Stimulated activated naive CD8-positive, alpha-beta T cell treated with anti-CD3 and anti-CD28 coated beads, Interleukin-15, amount 100 ng/mL, for 72 hours (primary cell): ENCODE data around the gene M6PR.

Experiments
- ATAC-seq: fragments of 150-1000 bp; cut with Tn5 transposase; 2 replicates; pipeline ENCODE4 v1.10.0; 2021; ENCODE audit warnings: mild to moderate bottlenecking, moderate library complexity
- DNase-seq, 2 donors: peaks; one replicate each; pipeline ENCODE4 v3.0.0; 2021 to 2022
- H3K27ac Mint-ChIP-seq, 2 donors: one replicate each; pipeline ENCODE4 v1.8.0; 2022; ENCODE audit warnings: mild to moderate bottlenecking in 2 of 2, mixed read lengths in 2 of 2, moderate library complexity in 2 of 2
- H3K27me3 Mint-ChIP-seq: one replicate; pipeline ENCODE4 v1.8.0; 2022; ENCODE audit warnings: mixed read lengths
- H3K4me1 Mint-ChIP-seq: one replicate; pipeline ENCODE4 v1.8.0; 2022; ENCODE audit warnings: mild to moderate bottlenecking, mixed read lengths
- H3K4me3 Mint-ChIP-seq, 2 donors: one replicate each; pipeline ENCODE4 v1.8.0; 2022; ENCODE audit warnings: mild to moderate bottlenecking in 2 of 2, mixed read lengths in 2 of 2, moderate library complexity in 1 of 2
- H3K9me3 Mint-ChIP-seq, 2 donors: one replicate each; pipeline ENCODE4 v1.8.0; 2022; ENCODE audit warnings: mixed read lengths in 2 of 2

The M6PR gene

GRCh38 chr12:8949342-8950220 lies at the start of gene M6PR:
M6PR (minus strand) TSS chr12:8949645; CDS start chr12:8946404, 3,241 bp downstream.
- DNase-seq, result peak; percentile 94 to 95
- peaks cover 8 to 11% of the 10 kb centered on the region in 2 donors for H3K9me3 Mint-ChIP-seq
- peak; percentile 90 for ATAC-seq
- peak within 1 kb of the TSS; percentile 99 for H3K27ac Mint-ChIP-seq
- no peaks in the 10 kb centered on the region for H3K27me3 Mint-ChIP-seq
- peaks cover 53% of the 10 kb centered on the region for H3K4me1 Mint-ChIP-seq
- H3K4me3 Mint-ChIP-seq, result peak within 1 kb of the TSS; percentile 94 to 99

GRCh38 chr12:8996682-8997405 lies 47.4 kb upstream of the M6PR start:
- Mint-ChIP-seq H3K27ac (peak overlapping the region; percentile 42 to 90), H3K4me1 (peaks cover 62% of the 10 kb centered on the region), H3K9me3 (no peaks in the 10 kb centered on the region), H3K27me3 (no peaks in the 10 kb centered on the region), H3K4me3 (peak overlapping the region; percentile 9 to 41)
- DNase-seq (peak; percentile 42 to 61), ATAC-seq (peak; percentile 98)

- DNase-seq (no peak), ATAC-seq (no peak)
- Mint-ChIP-seq H3K27me3 (no peaks in the 10 kb centered on the region), H3K9me3 (no peaks in the 10 kb centered on the region), H3K4me1 (peaks cover 59% of the 10 kb centered on the region), H3K4me3 (peak overlapping the region in 1 of 2 donors; percentile 16), H3K27ac (peak overlapping the region in 1 of 2 donors; percentile 19)
These were observed 45.8 kb upstream of the M6PR start for GRCh38 chr12:8995021-8995775.

- Mint-ChIP-seq H3K9me3 (no peaks in the 10 kb centered on the region), H3K27me3 (no peaks in the 10 kb centered on the region), H3K4me3 (peak overlapping the region; percentile 15 to 35), H3K27ac (no peak overlapping the region), H3K4me1 (peaks cover 62% of the 10 kb centered on the region)
- DNase-seq (no peak), ATAC-seq (no peak)
These were observed 44.4 kb upstream of the M6PR start for GRCh38 chr12:8993827-8994226.

- DNase-seq (no peak), ATAC-seq (no peak)
- peak overlapping the region; percentile 51 to 80 for H3K4me3 Mint-ChIP-seq
- H3K27me3 Mint-ChIP-seq, result no peaks in the 10 kb centered on the region
- H3K4me1 Mint-ChIP-seq, result peaks cover 73% of the 10 kb centered on the region
- H3K9me3 Mint-ChIP-seq, result no peaks in the 10 kb centered on the region
- H3K27ac Mint-ChIP-seq, result peak overlapping the region; percentile 13 to 91
These were observed 42.2 kb upstream of the M6PR start for GRCh38 chr12:8991371-8992345.

GRCh38 chr12:8989413-8989812 lies 40.0 kb upstream of the M6PR start, which contains the start of gene KLRG1:
KLRG1 (plus strand) TSS chr12:8989546; CDS start chr12:8989636, 90 bp downstream.
- DNase-seq (peak in 1 of 2 donors; percentile 43), ATAC-seq (peak; percentile 88)
- Mint-ChIP-seq H3K4me1 (peaks cover 64% of the 10 kb centered on the region), H3K27ac (peak within 1 kb of the TSS in 1 of 2 donors; percentile 63), H3K27me3 (no peaks in the 10 kb centered on the region), H3K4me3 (peak within 1 kb of the TSS; percentile 17 to 53), H3K9me3 (no peaks in the 10 kb centered on the region)

- peak; percentile 44 for ATAC-seq
- Mint-ChIP-seq H3K27ac (no peak overlapping the region), H3K27me3 (no peaks in the 10 kb centered on the region), H3K9me3 (no peaks in the 10 kb centered on the region), H3K4me1 (peaks cover 63% of the 10 kb centered on the region), H3K4me3 (peak overlapping the region in 1 of 2 donors; percentile 2)
- no peak for DNase-seq
These were observed 38.2 kb upstream of the M6PR start for GRCh38 chr12:8987685-8988084.

GRCh38 chr12:8987163-8987562 lies 37.7 kb upstream of the M6PR start:
- Mint-ChIP-seq H3K27ac (no peak overlapping the region), H3K4me3 (no peak overlapping the region), H3K9me3 (no peaks in the 10 kb centered on the region), H3K27me3 (no peaks in the 10 kb centered on the region), H3K4me1 (peaks cover 59% of the 10 kb centered on the region)
- no peak for ATAC-seq
- DNase-seq, result no peak

GRCh38 chr12:8985213-8985754 lies 35.8 kb upstream of the M6PR start:
- H3K4me3 Mint-ChIP-seq, result no peak overlapping the region
- DNase-seq (no peak), ATAC-seq (no peak)

GRCh38 chr12:8980137-8980536 lies 30.7 kb upstream of the M6PR start:
- no peak overlapping the region for H3K4me3 Mint-ChIP-seq
- H3K9me3 Mint-ChIP-seq, result peaks cover 11 to 18% of the 10 kb centered on the region in 2 donors
- H3K27ac Mint-ChIP-seq, result no peak overlapping the region
- no peaks in the 10 kb centered on the region for H3K27me3 Mint-ChIP-seq
- H3K4me1 Mint-ChIP-seq, result peaks cover 5% of the 10 kb centered on the region
- no peak for DNase-seq
- ATAC-seq, result no peak

More at GRCh38 chr12:8985213-8985754, 35.8 kb upstream of the M6PR start:
- peak overlapping the region in 1 of 2 donors; percentile 16 for H3K27ac Mint-ChIP-seq
- H3K9me3 Mint-ChIP-seq, result peaks cover under 1 to 7% of the 10 kb centered on the region in 2 donors
- H3K27me3 Mint-ChIP-seq, result no peaks in the 10 kb centered on the region
- peaks cover 53% of the 10 kb centered on the region for H3K4me1 Mint-ChIP-seq

- Mint-ChIP-seq H3K9me3 (peaks cover 8 to 32% of the 10 kb centered on the region in 2 donors), H3K27ac (no peak overlapping the region), H3K4me3 (no peak overlapping the region), H3K27me3 (no peaks in the 10 kb centered on the region), H3K4me1 (peaks cover 7% of the 10 kb centered on the region)
- DNase-seq (no peak), ATAC-seq (no peak)
These were observed 21.0 kb upstream of the M6PR start for GRCh38 chr12:8970432-8970831.

GRCh38 chr12:8969861-8970411 lies 20.5 kb upstream of the M6PR start:
- H3K27me3 Mint-ChIP-seq, result no peaks in the 10 kb centered on the region
- DNase-seq, result no peak
- peaks cover 8 to 32% of the 10 kb centered on the region in 2 donors for H3K9me3 Mint-ChIP-seq
- no peak for ATAC-seq
- no peak overlapping the region for H3K4me3 Mint-ChIP-seq
- no peak overlapping the region for H3K27ac Mint-ChIP-seq
- peaks cover 7% of the 10 kb centered on the region for H3K4me1 Mint-ChIP-seq

GRCh38 chr12:8968761-8969160 lies 19.3 kb upstream of the M6PR start:
- no peak for ATAC-seq
- H3K4me3 Mint-ChIP-seq, result no peak overlapping the region
- no peaks in the 10 kb centered on the region for H3K27me3 Mint-ChIP-seq
- H3K27ac Mint-ChIP-seq, result no peak overlapping the region
- peaks cover 14 to 26% of the 10 kb centered on the region in 2 donors for H3K9me3 Mint-ChIP-seq
- no peak for DNase-seq
- peaks cover 7% of the 10 kb centered on the region for H3K4me1 Mint-ChIP-seq

GRCh38 chr12:8960176-8960575 lies 10.7 kb upstream of the M6PR start:
- peaks cover 52% of the 10 kb centered on the region for H3K4me1 Mint-ChIP-seq
- H3K4me3 Mint-ChIP-seq, result peak overlapping the region in 1 of 2 donors; percentile 3

More at GRCh38 chr12:8960176-8960575, 10.7 kb upstream of the M6PR start:
- Mint-ChIP-seq H3K27ac (peak overlapping the region in 1 of 2 donors; percentile 10), H3K27me3 (no peaks in the 10 kb centered on the region), H3K9me3 (peaks cover 11 to 16% of the 10 kb centered on the region in 2 donors)
- ATAC-seq (no peak), DNase-seq (no peak)
